HepG2 (cell line): ENCODE results near the gene TMC2. TPM values are rescaled to one million over a fixed set of nuclear protein-coding genes. Genes with fewer than 3 reads are reported as not detected.

Experiments used
- BRCA1 ChIP-seq: sonication (generic); formaldehyde crosslinking; IDR thresholded peaks from 2 replicates; pipeline ENCODE4 v1.4.0; 2020; ENCODE audit warnings: missing genetic modification reagents
- MEF2D ChIP-seq: sonication (generic); formaldehyde crosslinking; IDR thresholded peaks from 2 replicates; pipeline ENCODE4 v1.5.1; 2020; ENCODE audit warnings: mild to moderate bottlenecking, missing genetic modification reagents
- PLRG1 ChIP-seq: fragments of 450-650 bp; conservative IDR thresholded peaks from 2 replicates; pipeline ENCODE4 v1.6.1; 2016
- PLSCR1 ChIP-seq: sonication (generic); formaldehyde crosslinking; IDR thresholded peaks from 2 replicates; pipeline ENCODE4 v1.5.0; 2020; ENCODE audit warnings: missing genetic modification reagents, mild to moderate bottlenecking, borderline replicate concordance
- THRA ChIP-seq: sonication (generic); formaldehyde crosslinking; IDR thresholded peaks from 2 replicates; pipeline ENCODE4 v1.4.0; 2020; ENCODE audit warnings: missing genetic modification reagents, borderline replicate concordance
- USF2 ChIP-seq, 2 experiments: sonication (generic) in 1 of 2; formaldehyde crosslinking in 1 of 2; IDR thresholded peaks; 2 replicates each; pipeline versions ENCODE4 v1.5.1 to v1.6.1; 2011 to 2020; ENCODE audit warnings: borderline replicate concordance in 1 of 2, low read depth in 1 of 2, low read length in 1 of 2, mild to moderate bottlenecking in 1 of 2, missing genetic modification reagents in 1 of 2, moderate library complexity in 1 of 2
- ZFP37 ChIP-seq: sonication (generic); formaldehyde crosslinking; IDR thresholded peaks from 2 replicates; pipeline ENCODE4 v1.4.0; 2020; ENCODE audit warnings: missing genetic modification reagents, borderline replicate concordance
- ZNF136 ChIP-seq: sonication (generic); formaldehyde crosslinking; IDR thresholded peaks from 2 replicates; pipeline ENCODE4 v1.8.1; 2022; ENCODE audit warnings: low read depth, mild to moderate bottlenecking, moderate library complexity, missing genetic modification reagents
- ZNF224 ChIP-seq: sonication (generic); formaldehyde crosslinking; IDR thresholded peaks from 2 replicates; pipeline ENCODE4 v1.5.0; 2020; ENCODE audit warnings: mild to moderate bottlenecking, missing genetic modification reagents
- ZNF260 ChIP-seq: sonication (generic); formaldehyde crosslinking; IDR thresholded peaks from 2 replicates; pipeline ENCODE4 v1.4.0; 2020; ENCODE audit warnings: missing genetic modification reagents, low read depth, mild to moderate bottlenecking, borderline replicate concordance
- ZNF275 ChIP-seq: sonication (generic); formaldehyde crosslinking; IDR thresholded peaks from 2 replicates; pipeline ENCODE4 v1.8.0; 2022; ENCODE audit warnings: missing genetic modification reagents, mild to moderate bottlenecking, inconsistent platforms, borderline replicate concordance
- ZNF441 ChIP-seq: sonication (generic); formaldehyde crosslinking; IDR thresholded peaks from 2 replicates; pipeline ENCODE4 v1.7.0; 2021; ENCODE audit warnings: missing genetic modification reagents, borderline replicate concordance
- ZNF510 ChIP-seq: sonication (generic); formaldehyde crosslinking; IDR thresholded peaks from 2 replicates; pipeline ENCODE4 v1.4.0; 2020; ENCODE audit warnings: low read depth, mild to moderate bottlenecking, missing genetic modification reagents
- ZNF549 ChIP-seq: sonication (generic); formaldehyde crosslinking; IDR thresholded peaks from 2 replicates; pipeline ENCODE4 v1.5.0; 2020; ENCODE audit warnings: missing genetic modification reagents
- ZNF644 ChIP-seq: IDR thresholded peaks from 2 replicates; pipeline ENCODE4 v1.6.1; 2016; ENCODE audit warnings: low read depth
- polyA plus RNA-seq, 8 experiments: library from polyadenylated mRNA; depleted of rRNA in 3 of 8; stranded (reverse) in 7 of 8; unstranded in 1 of 8; fragments of >200 nt; fragmentation: Illumina TruSeq in 4 of 8; extraction: Trizol in 4 of 8; gene quantifications; 2 replicates each; pipeline versions ENCODE4 v1.2.1 to v1.2.3, GENCODE V29; 2011 to 2016; ENCODE audit warnings: low read depth in 4 of 8, missing spikeins in 1 of 8, mixed read lengths in 1 of 8; ENCODE audit not compliant: insufficient read depth in 1 of 8
- total RNA-seq, 5 experiments: library from RNA; depleted of rRNA; stranded (reverse); fragments of >200 nt; fragmentation: Illumina TruSeq; extraction: Trizol; gene quantifications; 2 replicates each; pipeline ENCODE4 v1.2.3, GENCODE V29; 2016; ENCODE audit warnings: low read depth in 1 of 5
- TF ChIP-seq, protein P1 (sequence below): sonication (generic); formaldehyde crosslinking; IDR thresholded peaks from 2 replicates; pipeline ENCODE4 v1.5.1; 2020; ENCODE audit warnings: mild to moderate bottlenecking, moderate library complexity, missing genetic modification reagents
- TF ChIP-seq, protein P2 (sequence below): sonication (generic); formaldehyde crosslinking; IDR thresholded peaks from 2 replicates; pipeline ENCODE4 v1.5.0; 2020; ENCODE audit warnings: mild to moderate bottlenecking, missing genetic modification reagents

The TMC2 gene
- total and polyA plus RNA-seq, 2 of the 13 experiments (the other 11 are each of a cell fraction or from before 2014, with no cell fraction given) = not detected

GRCh38 chr20:2652724-2653555 is 116.6 kb downstream of the TMC2 start (continued):
- TF ChIP-seq, protein P1, sequence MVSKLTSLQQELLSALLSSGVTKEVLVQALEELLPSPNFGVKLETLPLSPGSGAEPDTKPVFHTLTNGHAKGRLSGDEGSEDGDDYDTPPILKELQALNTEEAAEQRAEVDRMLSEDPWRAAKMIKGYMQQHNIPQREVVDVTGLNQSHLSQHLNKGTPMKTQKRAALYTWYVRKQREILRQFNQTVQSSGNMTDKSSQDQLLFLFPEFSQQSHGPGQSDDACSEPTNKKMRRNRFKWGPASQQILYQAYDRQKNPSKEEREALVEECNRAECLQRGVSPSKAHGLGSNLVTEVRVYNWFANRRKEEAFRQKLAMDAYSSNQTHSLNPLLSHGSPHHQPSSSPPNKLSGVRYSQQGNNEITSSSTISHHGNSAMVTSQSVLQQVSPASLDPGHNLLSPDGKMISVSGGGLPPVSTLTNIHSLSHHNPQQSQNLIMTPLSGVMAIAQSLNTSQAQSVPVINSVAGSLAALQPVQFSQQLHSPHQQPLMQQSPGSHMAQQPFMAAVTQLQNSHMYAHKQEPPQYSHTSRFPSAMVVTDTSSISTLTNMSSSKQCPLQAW = peak; percentile 79
- TF ChIP-seq ZNF549 (CRISPR knock-in tag) (peak; percentile 13; the same call in 1 of the 2 replicates), ZNF510 (peak; percentile 85), BRCA1 (CRISPR knock-in tag) (peak; percentile 82; the same call in 1 of the 2 replicates), USF2 (IDR thresholded peaks at IDR 0.05; ENCODE audit: low read depth, low read length) (no peak; the same call in 1 of the 2 replicates), USF2 (CRISPR knock-in tag; IDR thresholded peaks at IDR 0.05; ENCODE audit: borderline replicate concordance) (peak; percentile 80; the same call in 1 of the 2 replicates), ZNF136 (CRISPR knock-in tag) (peak; percentile 43; the same call in 1 of the 2 replicates), PLSCR1 (CRISPR knock-in tag) (0 out of 2 replicates have a peak, but pooled peaks have one; percentile 96), ZFP37 (CRISPR knock-in tag) (peak; percentile 59; the same call in 1 of the 2 replicates), THRA (CRISPR knock-in tag) (peak; percentile 10; the same call in 1 of the 2 replicates), ZNF644 (CRISPR knock-in tag) (no peak), PLRG1 (no peak), ZNF275 (CRISPR knock-in tag) (peak; percentile 98; the same call in 1 of the 2 replicates), ZNF260 (CRISPR knock-in tag) (peak; percentile 32; the same call in 1 of the 2 replicates), ZNF441 (CRISPR knock-in tag) (peak; percentile 64; the same call in 1 of the 2 replicates), MEF2D (CRISPR knock-in tag) (peak; percentile 56; the same call in 1 of the 2 replicates), ZNF224 (0 out of 2 replicates have a peak, but pooled peaks have one; percentile 60)
- TF ChIP-seq, protein P2, sequence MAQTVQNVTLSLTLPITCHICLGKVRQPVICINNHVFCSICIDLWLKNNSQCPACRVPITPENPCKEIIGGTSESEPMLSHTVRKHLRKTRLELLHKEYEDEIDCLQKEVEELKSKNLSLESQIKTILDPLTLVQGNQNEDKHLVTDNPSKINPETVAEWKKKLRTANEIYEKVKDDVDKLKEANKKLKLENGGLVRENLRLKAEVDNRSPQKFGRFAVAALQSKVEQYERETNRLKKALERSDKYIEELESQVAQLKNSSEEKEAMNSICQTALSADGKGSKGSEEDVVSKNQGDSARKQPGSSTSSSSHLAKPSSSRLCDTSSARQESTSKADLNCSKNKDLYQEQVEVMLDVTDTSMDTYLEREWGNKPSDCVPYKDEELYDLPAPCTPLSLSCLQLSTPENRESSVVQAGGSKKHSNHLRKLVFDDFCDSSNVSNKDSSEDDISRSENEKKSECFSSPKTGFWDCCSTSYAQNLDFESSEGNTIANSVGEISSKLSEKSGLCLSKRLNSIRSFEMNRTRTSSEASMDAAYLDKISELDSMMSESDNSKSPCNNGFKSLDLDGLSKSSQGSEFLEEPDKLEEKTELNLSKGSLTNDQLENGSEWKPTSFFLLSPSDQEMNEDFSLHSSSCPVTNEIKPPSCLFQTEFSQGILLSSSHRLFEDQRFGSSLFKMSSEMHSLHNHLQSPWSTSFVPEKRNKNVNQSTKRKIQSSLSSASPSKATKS (CRISPR knock-in tag) = no peak; the same call in 1 of the 2 replicates
